Adrenal gland (tissue), 5 donors: ENCODE data around the gene ARHGAP36.

Experiments
- CTCF ChIP-seq, 6 experiments: fragments of 450-650 bp in 4 of 6; fragments of 200-600 bp in 2 of 6; sonication (generic) in 1 of 6; IDR thresholded peaks; 1 replicate in 5 of 6; 2 replicates in 1 of 6; pipeline versions ENCODE4 v1.5.1 to v1.8.0; 2016 to 2021; ENCODE audit warnings: antibody characterized with exemption in 6 of 6, mild to moderate bottlenecking in 2 of 6, moderate library complexity in 1 of 6
- POLR2A ChIP-seq, 2 donors: fragments of 450-650 bp; IDR thresholded peaks; one replicate each; pipeline ENCODE4 v1.6.1; 2017; ENCODE audit warnings: antibody characterized with exemption in 2 of 2, mild to moderate bottlenecking in 2 of 2, moderate library complexity in 1 of 2
- donor health status: DM: no; HTN: no; CAD: no.

DNA sequence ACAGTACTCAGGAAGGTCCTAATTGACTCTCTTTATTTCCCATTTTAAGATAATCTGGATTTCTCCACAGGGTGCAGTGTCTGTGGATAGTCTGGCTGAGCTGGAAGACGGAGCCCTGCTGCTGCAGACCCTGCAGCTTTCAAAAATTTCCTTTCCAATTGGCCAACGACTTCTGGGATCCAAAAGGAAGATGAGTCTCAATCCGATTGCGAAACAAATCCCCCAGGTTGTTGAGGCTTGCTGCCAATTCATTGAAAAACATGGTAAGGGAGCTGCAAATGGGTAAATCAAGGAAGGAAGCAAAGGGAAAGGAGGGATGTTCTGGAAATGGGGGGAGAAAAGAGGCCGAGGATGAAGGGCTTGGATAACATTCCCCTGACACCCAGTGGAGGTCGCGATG is 26.0 kb downstream of the ARHGAP36 start:
- TF ChIP-seq CTCF (IDR thresholded peaks at IDR 0.05) (no peak), POLR2A (IDR thresholded peaks at IDR 0.05) (no peak)
